SK-N-SH (cell line): ENCODE measurements around the gene FDPS. TPM values are rescaled to one million over a fixed set of nuclear protein-coding genes. Genes with fewer than 3 reads are reported as not detected.

Experiments used
- CTCF ChIA-PET: fragments of 300-600, 350-600 bp; formaldehyde crosslinking; extraction: SDS; loops from one replicate; lab custom pipeline; 2021; lab: Yijun Ruan, JAX
- POLR2A ChIA-PET: fragments of 350-600 bp; sonication (Branson Sonifier 250); formaldehyde crosslinking; extraction: SDS; loops from one replicate; lab custom pipeline; 2020; ENCODE audit warnings: antibody characterized with exemption, inconsistent platforms; lab: Yijun Ruan, JAX
- DNase-seq: peaks from one replicate; pipeline ENCODE4 v3.0.0; 2012
- H2AFZ ChIP-seq: fragments of 200-600 bp; sonication (generic); 2 replicates; pipeline ENCODE4 v1.8.1; 2016; ENCODE audit warnings: antibody characterized with exemption, mild to moderate bottlenecking, low read depth
- H3F3A ChIP-seq: fragments of 200-600 bp; sonication (generic); replicated peaks from 2 replicates; pipeline ENCODE3; 2016; ENCODE audit warnings: antibody characterized with exemption, mild to moderate bottlenecking; ENCODE audit not compliant: insufficient read depth
- H3K27ac ChIP-seq, 2 experiments: fragments of 200-500 bp in 1 of 2; fragments of 200-600 bp in 1 of 2; sonication (Bioruptor generic) in 1 of 2; sonication (generic), shearing (Covaris generic) in 1 of 2; 2 replicates each; pipeline versions ENCODE4 v1.5.1 to v1.6.1; 2014 to 2016; ENCODE audit warnings: low read depth in 2 of 2, inconsistent platforms in 1 of 2, low read length in 1 of 2, mild to moderate bottlenecking in 1 of 2, mixed read lengths in 1 of 2
- H3K27me3 ChIP-seq: fragments of 200-600 bp; sonication (generic), shearing (Covaris generic); 2 replicates; pipeline ENCODE4 v1.6.1; 2016; ENCODE audit warnings: mixed run types; ENCODE audit not compliant: insufficient read depth
- H3K36me3 ChIP-seq, 2 experiments: fragments of 200-500 bp in 1 of 2; fragments of 200-600 bp in 1 of 2; sonication (Bioruptor generic) in 1 of 2; sonication (generic) in 1 of 2; replicated peaks in 1 of 2; 2 replicates each; pipeline versions ENCODE3 to v1.5.1; 2014 to 2016; ENCODE audit warnings: low read length in 1 of 2, mild to moderate bottlenecking in 1 of 2; ENCODE audit not compliant: insufficient read depth in 2 of 2, control insufficient read depth in 1 of 2
- H3K4me1 ChIP-seq, 2 experiments: fragments of 200-500 bp in 1 of 2; fragments of 200-600 bp in 1 of 2; sonication (Bioruptor generic) in 1 of 2; sonication (generic), shearing (Covaris generic) in 1 of 2; 2 replicates each; pipeline versions ENCODE4 v1.5.1 to v1.6.1; 2014 to 2016; ENCODE audit warnings: low read depth in 1 of 2, low read length in 1 of 2, mixed run types in 1 of 2; ENCODE audit not compliant: insufficient read depth in 2 of 2, control insufficient read depth in 1 of 2
- H3K4me2 ChIP-seq: fragments of 200-600 bp; sonication (generic), shearing (Covaris generic); 2 replicates; pipeline ENCODE4 v1.6.1; 2017; ENCODE audit warnings: mixed run types
- H3K4me3 ChIP-seq, 2 experiments: fragments of 200-500 bp in 1 of 2; fragments of 200-600 bp in 1 of 2; sonication (Bioruptor generic) in 1 of 2; sonication (generic), shearing (Covaris generic) in 1 of 2; 2 replicates each; pipeline versions ENCODE4 v1.5.1 to v1.8.1; 2014 to 2016; ENCODE audit warnings: low read depth in 2 of 2, inconsistent platforms in 1 of 2, low read length in 1 of 2, mild to moderate bottlenecking in 1 of 2, mixed read lengths in 1 of 2, moderate library complexity in 1 of 2
- H3K79me2 ChIP-seq: fragments of 200-600 bp; sonication (generic); 2 replicates; pipeline ENCODE4 v1.8.1; 2017; ENCODE audit warnings: mild to moderate bottlenecking; ENCODE audit not compliant: insufficient read depth
- H3K9ac ChIP-seq: fragments of 200-600 bp; sonication (generic); 2 replicates; pipeline ENCODE4 v1.6.1; 2017; ENCODE audit warnings: mixed run types
- H3K9me2 ChIP-seq: fragments of 200-600 bp; sonication (generic); 2 replicates; pipeline ENCODE4 v1.6.1; 2017; ENCODE audit warnings: mixed run types
- H3K9me3 ChIP-seq: fragments of 200-600 bp; sonication (generic); 2 replicates; pipeline ENCODE4 v1.6.1; 2017; ENCODE audit warnings: mixed run types, mild to moderate bottlenecking, moderate library complexity
- H4K20me1 ChIP-seq: fragments of 200-600 bp; sonication (generic); 2 replicates; pipeline ENCODE4 v1.6.1; 2017; ENCODE audit warnings: mild to moderate bottlenecking, mixed run types; ENCODE audit not compliant: insufficient read depth
- ELF1 ChIP-seq: IDR thresholded peaks from 2 replicates; pipeline ENCODE4 v1.4.0; 2012
- EZH2phosphoT487 ChIP-seq: fragments of 200-600 bp; sonication (generic); IDR thresholded peaks from 2 replicates; pipeline ENCODE4 v1.6.1; 2017; ENCODE audit warnings: low read depth, mixed run types, mild to moderate bottlenecking, antibody characterized with exemption, moderate library complexity, borderline replicate concordance
- FOSL2 ChIP-seq: IDR thresholded peaks from 2 replicates; pipeline ENCODE4 v1.4.0; 2012; ENCODE audit warnings: low read depth, mild to moderate bottlenecking, moderate library complexity, borderline replicate concordance
- FOXM1 ChIP-seq: IDR thresholded peaks from 2 replicates; pipeline ENCODE4 v1.4.0; 2012; ENCODE audit warnings: low read depth, mild to moderate bottlenecking
- GABPA ChIP-seq: IDR thresholded peaks from 2 replicates; pipeline ENCODE4 v1.4.0; 2012; ENCODE audit warnings: low read depth, mild to moderate bottlenecking
- NFIC ChIP-seq: IDR thresholded peaks from 2 replicates; pipeline ENCODE4 v1.4.0; 2012; ENCODE audit warnings: borderline replicate concordance
- NRF1 ChIP-seq: IDR thresholded peaks from 2 replicates; pipeline ENCODE4 v1.6.1; 2012; ENCODE audit warnings: low read depth, mild to moderate bottlenecking, low read length
- POLR2AphosphoS5 ChIP-seq: IDR thresholded peaks from 2 replicates; pipeline ENCODE4 v1.6.1; 2012; ENCODE audit warnings: low read depth, low read length
- RAD21 ChIP-seq: IDR thresholded peaks from 2 replicates; pipeline ENCODE4 v1.6.1; 2012; ENCODE audit warnings: mild to moderate bottlenecking, low read length
- RCOR1 ChIP-seq: fragments of 150-350 bp; IDR thresholded peaks from 2 replicates; pipeline ENCODE4 v1.6.1; 2017; ENCODE audit warnings: antibody characterized with exemption, low read length
- REST ChIP-seq: IDR thresholded peaks from 2 replicates; pipeline ENCODE4 v1.6.1; 2012; ENCODE audit warnings: mild to moderate bottlenecking, low read depth, low read length, moderate library complexity
- RXRA ChIP-seq: IDR thresholded peaks from 2 replicates; pipeline ENCODE4 v1.4.0; 2012; ENCODE audit warnings: low read depth, mild to moderate bottlenecking, borderline replicate concordance
- SMC3 ChIP-seq: IDR thresholded peaks from 2 replicates; pipeline ENCODE4 v1.6.1; 2012; ENCODE audit warnings: low read depth, low read length, improper control_type of control experiment
- USF2 ChIP-seq: fragments of 150-350 bp; IDR thresholded peaks from 2 replicates; pipeline ENCODE4 v1.6.1; 2017; ENCODE audit warnings: antibody characterized with exemption, low read length, low read depth, borderline replicate concordance
- WGBS: methylation state at CpG from one replicate; pipeline ENCODE4 v1.1.6; 2017; ENCODE audit warnings: low lambda C conversion rate; 5-methylcytosine and 5-hydroxymethylcytosine counted together
- polyA plus RNA-seq, 3 experiments: library from polyadenylated mRNA; depleted of rRNA; stranded (reverse); fragments of >200 nt; gene quantifications; 2 replicates each; pipeline ENCODE4 v1.2.3, GENCODE V29; 2012
- TF ChIP-seq, protein P1 (sequence below): IDR thresholded peaks from 2 replicates; pipeline ENCODE4 v1.4.0; 2012; ENCODE audit warnings: low read depth, borderline replicate concordance
- TF ChIP-seq, protein P2 (sequence below): fragments of 200-600 bp; sonication (generic); IDR thresholded peaks from 2 replicates; pipeline ENCODE4 v1.6.1; 2017; ENCODE audit warnings: antibody characterized with exemption, mild to moderate bottlenecking, moderate library complexity
- TF ChIP-seq, protein P3 (sequence below): IDR thresholded peaks from 2 replicates; pipeline ENCODE4 v1.4.0; 2012; ENCODE audit warnings: low read depth, borderline replicate concordance

FDPS gene
- polyA plus RNA-seq, 1 of the 3 experiments (the other 2 are of a cell fraction), result 126 TPM

DNA sequence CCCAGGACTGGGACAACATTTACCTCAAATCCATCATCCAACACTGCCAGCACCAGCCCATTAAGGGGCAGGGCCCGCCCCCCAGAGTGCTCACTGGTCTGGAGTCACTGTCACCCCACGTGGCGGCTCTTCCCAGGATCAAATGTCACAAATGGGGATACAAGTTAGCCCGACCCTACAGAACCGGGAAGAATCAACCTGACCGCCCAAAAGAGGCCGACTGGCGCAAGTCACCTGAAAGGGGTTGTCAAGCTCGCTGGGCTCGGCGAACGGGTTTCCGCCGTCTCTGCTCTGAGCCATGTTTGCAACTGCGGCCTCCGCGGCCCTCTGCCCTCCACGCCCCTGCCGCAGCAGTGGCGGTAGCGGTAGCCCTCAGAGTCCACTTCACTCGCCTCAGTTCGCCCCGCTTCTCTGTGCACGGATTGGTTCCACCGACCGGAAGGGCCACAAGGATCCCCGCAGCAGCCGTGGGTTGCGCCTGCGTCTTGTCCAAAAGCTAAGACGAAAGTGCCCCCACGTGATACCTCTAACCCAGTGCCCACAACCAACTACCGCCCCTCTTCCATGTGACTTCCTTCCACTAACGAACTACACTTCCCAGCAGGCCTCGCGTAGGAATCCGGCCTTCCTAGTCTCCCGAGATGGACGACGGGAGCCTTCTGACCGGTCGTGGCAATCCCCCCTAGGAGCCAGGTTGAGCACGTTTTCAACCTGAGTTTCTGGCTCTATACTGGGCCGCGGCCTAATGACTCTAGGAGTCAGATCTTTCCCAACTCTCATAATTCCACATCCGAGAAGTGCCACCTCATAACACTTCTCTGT is 46.6 kb upstream of the FDPS start, which contains the start of gene SCAMP3 (continued):
- TF ChIP-seq NRF1, result peak; percentile 90
- peak; percentile 97 for TF ChIP-seq POLR2AphosphoS5
- TF ChIP-seq NFIC, result no peak
- TF ChIP-seq ELF1, result peak; percentile 91
- no peak for TF ChIP-seq RXRA
- TF ChIP-seq USF2, result peak; percentile 94
- no peak for TF ChIP-seq FOXM1
- TF ChIP-seq SMC3, result no peak
- no peak for TF ChIP-seq FOSL2
- TF ChIP-seq, protein P1, sequence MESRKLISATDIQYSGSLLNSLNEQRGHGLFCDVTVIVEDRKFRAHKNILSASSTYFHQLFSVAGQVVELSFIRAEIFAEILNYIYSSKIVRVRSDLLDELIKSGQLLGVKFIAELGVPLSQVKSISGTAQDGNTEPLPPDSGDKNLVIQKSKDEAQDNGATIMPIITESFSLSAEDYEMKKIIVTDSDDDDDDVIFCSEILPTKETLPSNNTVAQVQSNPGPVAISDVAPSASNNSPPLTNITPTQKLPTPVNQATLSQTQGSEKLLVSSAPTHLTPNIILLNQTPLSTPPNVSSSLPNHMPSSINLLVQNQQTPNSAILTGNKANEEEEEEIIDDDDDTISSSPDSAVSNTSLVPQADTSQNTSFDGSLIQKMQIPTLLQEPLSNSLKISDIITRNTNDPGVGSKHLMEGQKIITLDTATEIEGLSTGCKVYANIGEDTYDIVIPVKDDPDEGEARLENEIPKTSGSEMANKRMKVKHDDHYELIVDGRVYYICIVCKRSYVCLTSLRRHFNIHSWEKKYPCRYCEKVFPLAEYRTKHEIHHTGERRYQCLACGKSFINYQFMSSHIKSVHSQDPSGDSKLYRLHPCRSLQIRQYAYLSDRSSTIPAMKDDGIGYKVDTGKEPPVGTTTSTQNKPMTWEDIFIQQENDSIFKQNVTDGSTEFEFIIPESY, result peak; percentile 91

- POLR2A ChIA-PET, result interaction anchor here (2.3 kb wide), 1 partner anchor 10 kb away, joined by 7 read pairs; the partner anchor contains the start of gene CLK2
- peak overlapping the region; percentile 22; the same call in 1 of the 2 replicates for H3K9ac ChIP-seq
Measured at GRCh38 chr1:155263067-155263466, 45.6 kb upstream of the FDPS start.

More at GRCh38 chr1:155263067-155263466, 45.6 kb upstream of the FDPS start:
- no peaks in the 10 kb centered on the region for H3K9me3 ChIP-seq
- H3K4me2 ChIP-seq, result no peak overlapping the region; the same call in 1 of the 2 replicates
- no peaks in the 10 kb centered on the region for H3K27me3 ChIP-seq
- no peak overlapping the region for H2AFZ ChIP-seq
- H4K20me1 ChIP-seq, result no peaks in the 10 kb centered on the region
- TF ChIP-seq EZH2phosphoT487 (no peak), RAD21 (no peak), GABPA (no peak), RCOR1 (no peak), REST (no peak)
- TF ChIP-seq, protein P2, sequence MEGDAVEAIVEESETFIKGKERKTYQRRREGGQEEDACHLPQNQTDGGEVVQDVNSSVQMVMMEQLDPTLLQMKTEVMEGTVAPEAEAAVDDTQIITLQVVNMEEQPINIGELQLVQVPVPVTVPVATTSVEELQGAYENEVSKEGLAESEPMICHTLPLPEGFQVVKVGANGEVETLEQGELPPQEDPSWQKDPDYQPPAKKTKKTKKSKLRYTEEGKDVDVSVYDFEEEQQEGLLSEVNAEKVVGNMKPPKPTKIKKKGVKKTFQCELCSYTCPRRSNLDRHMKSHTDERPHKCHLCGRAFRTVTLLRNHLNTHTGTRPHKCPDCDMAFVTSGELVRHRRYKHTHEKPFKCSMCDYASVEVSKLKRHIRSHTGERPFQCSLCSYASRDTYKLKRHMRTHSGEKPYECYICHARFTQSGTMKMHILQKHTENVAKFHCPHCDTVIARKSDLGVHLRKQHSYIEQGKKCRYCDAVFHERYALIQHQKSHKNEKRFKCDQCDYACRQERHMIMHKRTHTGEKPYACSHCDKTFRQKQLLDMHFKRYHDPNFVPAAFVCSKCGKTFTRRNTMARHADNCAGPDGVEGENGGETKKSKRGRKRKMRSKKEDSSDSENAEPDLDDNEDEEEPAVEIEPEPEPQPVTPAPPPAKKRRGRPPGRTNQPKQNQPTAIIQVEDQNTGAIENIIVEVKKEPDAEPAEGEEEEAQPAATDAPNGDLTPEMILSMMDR, result no peak
- TF ChIP-seq, protein P3, sequence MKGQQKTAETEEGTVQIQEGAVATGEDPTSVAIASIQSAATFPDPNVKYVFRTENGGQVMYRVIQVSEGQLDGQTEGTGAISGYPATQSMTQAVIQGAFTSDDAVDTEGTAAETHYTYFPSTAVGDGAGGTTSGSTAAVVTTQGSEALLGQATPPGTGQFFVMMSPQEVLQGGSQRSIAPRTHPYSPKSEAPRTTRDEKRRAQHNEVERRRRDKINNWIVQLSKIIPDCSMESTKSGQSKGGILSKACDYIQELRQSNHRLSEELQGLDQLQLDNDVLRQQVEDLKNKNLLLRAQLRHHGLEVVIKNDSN, result no peak
- 82% methylated on average over 9 of the region's 11 CpGs for WGBS
- no peak overlapping the region for H3K4me3 ChIP-seq
- peaks cover 0 to 15% of the 10 kb centered on the region in 2 experiments; a peak in 2 of 4 replicates for H3K4me1 ChIP-seq
- H3K36me3 ChIP-seq, result peaks cover 38 to 58% of the 10 kb centered on the region in 2 experiments
- CTCF ChIA-PET, result interaction anchor here (0.7 to 13.2 kb wide), 5 partner anchors 12 to 385 kb away, joined by 3 to 126 read pairs (median 3); partner anchors contain the start of gene HCN3
- peaks cover 21% of the 10 kb centered on the region for H3K79me2 ChIP-seq
- H3K27ac ChIP-seq, result peak overlapping the region in 1 of 2 experiments; percentile 77; a peak in 1 of 4 replicates
- peaks cover 50% of the 10 kb centered on the region for H3F3A ChIP-seq
- no peaks in the 10 kb centered on the region for H3K9me2 ChIP-seq
- DNase-seq, result no peak
